DMS153 treated with DMSO at 0.1 percent for 48 hours (cell line): ENCODE results near the gene IGF1.

Experiments used
- DNase-seq: peaks from one replicate; lab custom pipeline; 2025; ENCODE audit not compliant: unreplicated experiment; lab: John Stamatoyannopoulos, UW

The IGF1 gene

DNA sequence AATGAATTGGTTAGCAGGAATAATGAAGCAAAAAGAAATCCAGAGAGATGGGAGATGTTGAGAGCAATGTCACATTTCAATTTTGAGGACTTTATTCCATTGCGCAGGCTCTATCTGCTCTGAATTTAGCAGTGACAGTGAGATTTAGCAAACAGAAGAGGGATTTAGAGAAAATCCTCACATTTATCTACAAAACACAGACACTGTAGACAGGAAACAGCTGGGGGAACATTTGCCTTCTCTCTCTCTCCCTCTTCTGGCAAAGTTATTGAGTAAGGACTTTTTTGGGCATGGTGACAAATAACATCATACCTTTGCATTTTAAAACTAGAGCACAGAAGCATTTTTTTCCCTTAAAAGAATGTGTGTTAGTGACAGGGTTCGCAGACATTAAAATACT, at the start of gene IGF1:
IGF1 (minus strand) TSS at position 158 of the 400 bp plus-strand sequence. CDS start 182 bp downstream, outside the sequence.
- no peak for DNase-seq

DNA sequence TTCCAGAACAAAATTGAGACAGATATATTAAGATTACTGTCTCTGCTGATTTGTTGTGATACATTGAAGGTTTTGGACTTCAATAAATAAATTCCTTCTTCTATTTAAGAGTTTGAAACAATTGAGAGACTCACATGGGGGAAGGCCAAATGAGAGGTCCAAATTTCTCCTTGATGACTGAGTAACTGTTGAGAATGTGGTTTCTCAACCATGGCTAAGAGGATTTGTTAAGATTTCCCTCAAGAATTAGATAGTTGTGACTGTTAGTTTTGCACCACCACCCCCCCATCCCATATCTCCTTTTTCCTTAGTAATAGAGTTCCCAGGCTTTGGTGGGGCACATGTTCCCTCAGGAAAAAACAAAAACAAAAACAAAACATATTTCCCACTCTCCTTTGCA, 47.7 kb upstream of the IGF1 start:
- DNase-seq = no peak

DNA sequence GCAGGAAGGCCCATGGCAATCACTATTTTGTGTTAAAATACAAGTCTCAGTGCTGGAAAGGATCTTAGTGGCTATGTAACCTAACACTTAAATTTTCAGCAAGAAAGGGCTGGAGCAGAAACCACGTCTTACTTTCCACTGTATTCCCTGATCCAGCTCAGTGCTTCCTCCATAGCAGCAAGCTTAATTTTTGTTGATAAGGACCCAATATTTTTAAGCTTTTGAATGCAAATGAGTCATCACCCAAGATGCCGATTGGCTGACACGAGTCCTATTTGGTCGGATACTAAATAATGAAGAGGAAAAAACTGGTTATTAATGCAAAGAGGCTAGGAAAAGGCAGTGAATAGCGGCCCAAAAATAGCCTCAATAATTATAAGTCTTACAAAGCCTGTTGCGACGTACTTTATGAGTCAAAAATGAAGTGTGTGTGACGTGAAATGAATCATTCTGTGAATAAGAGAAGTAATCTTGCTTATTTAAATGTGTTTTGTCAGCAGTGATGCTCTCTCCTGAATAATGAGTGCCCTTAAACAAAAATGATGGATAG, 46.9 kb upstream of the IGF1 start:
- no peak for DNase-seq

DNA sequence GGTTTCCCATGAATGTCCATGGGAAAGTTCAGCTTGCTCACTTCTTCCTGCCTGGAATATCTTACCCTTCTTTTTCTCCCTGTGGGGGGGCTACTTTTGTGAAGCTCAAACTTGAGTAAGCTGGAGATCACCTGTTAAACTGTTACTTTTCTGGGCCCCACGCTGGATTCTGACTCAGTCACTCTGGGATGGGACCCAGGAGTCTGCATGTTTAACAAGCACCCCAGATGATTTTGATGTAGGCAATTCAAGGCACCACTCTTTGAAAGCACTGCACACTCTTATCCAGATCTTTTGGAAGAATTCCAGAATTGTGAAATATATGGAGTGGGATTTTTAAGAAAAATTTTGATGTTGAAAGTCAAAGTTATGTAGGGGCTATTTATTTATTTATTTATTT, 46.3 kb upstream of the IGF1 start:
- DNase-seq = no peak

DNA sequence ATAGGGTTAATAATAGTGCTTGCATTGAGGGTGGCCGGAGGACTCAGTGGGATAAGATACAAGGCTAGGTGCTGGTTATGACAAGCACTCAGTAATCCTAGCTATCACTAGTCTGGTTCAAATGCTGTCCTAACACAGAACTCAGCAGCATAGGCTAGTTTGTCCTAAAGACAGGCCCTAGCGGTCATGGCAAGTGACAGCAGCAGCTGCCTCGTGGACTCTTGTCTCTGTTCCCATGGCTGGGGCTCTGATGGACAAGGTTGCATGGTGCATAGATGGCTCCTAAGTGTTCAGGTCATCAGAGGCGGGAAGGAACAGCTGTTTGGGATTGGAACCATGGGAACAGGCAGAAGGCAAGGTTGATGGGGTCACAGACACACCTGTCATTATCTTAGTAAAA, 42.4 kb upstream of the IGF1 start:
- no peak for DNase-seq

DNA sequence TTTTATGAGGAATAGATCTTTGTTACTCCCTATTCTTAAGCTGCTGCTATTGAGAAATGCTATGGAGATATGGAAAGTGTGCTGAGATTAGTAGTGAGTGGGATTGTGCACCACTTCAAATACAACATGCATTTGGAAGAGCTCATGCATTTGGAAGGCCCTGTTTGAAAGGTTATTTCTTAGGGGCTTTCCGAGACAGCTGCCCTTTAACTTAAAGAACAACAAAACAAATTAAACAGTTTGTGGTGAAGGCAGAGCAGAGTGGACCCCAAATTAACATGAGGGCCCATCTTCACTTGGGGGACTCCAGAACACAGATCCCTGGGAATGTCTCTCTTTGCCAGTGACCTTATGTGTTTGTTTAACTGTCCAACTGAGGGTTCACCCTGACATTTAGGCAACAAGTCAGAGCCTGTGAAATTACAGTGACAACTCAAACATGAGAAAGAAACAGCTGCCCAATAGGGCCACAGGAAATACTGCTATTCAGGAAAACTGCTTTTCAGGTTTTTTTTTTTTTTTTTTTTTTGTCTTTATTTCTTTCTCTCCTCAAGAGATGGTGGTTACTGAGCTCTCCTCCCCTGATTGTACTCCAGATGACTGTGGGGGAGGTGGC, 41.4 kb upstream of the IGF1 start:
- no peak for DNase-seq

GRCh38 chr12:102518871-102519270, 38.5 kb upstream of the IGF1 start:
- DNase-seq = no peak

DNA sequence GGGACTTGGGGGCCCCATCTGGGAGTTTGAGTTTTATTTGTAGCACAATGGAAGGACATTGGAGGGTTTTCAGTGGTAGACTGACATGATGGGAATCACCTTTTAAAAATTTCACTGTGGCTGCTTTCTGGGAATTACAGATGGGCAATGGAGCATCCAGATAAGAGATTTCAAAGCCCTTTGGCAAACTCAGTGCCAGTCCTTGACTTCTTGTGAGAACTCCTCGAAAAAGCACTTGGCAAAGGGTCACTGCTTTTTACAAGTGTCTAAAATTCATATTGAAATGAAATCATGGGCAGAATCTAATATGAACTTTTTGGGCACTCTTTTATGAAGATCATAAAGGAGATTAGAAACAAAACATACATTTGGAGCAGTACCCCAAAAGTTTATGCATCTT, 34.3 kb upstream of the IGF1 start:
- DNase-seq = no peak

- no peak for DNase-seq
These were observed 33.4 kb upstream of the IGF1 start for GRCh38 chr12:102513739-102514138.

DNA sequence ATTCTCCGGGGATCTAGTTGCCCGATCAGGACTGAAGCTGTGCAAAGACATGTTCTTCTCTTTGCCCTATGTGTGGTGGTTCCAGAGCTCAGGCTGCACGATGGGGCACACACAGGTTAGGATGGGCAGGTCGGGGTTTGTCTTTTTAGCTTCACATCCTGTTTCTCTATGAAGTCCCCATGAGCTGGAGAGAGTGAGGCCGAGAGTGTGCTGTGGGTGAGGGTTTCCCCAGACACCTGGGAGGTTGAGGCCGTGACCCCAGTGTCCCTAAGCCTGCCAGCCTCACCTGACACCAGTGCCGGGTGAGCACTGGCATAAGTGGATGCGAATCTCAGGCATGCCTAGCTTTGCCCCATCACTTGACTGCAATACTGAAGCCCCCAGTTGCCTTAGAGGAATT, 32.9 kb upstream of the IGF1 start:
- DNase-seq = no peak

DNA sequence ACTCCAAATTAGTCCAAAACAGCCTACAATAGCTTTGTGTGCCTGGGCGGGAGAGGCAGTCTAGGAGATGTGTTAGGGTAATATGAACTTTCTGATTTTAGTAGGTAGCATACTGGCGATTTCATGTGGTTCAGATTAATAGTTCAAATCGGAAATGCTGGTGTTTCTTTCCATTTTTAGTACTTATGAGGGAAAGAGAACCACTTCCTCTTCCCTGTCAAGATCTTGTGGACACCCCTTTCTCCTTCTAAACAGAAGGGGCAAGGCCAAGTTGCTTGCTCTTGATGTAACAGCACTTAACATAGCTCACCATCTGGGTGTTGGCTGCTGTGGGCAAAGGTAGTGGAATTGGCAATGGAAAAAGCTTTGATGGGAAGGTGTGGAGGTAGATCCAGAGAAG, 32.2 kb upstream of the IGF1 start:
- no peak for DNase-seq

DNA sequence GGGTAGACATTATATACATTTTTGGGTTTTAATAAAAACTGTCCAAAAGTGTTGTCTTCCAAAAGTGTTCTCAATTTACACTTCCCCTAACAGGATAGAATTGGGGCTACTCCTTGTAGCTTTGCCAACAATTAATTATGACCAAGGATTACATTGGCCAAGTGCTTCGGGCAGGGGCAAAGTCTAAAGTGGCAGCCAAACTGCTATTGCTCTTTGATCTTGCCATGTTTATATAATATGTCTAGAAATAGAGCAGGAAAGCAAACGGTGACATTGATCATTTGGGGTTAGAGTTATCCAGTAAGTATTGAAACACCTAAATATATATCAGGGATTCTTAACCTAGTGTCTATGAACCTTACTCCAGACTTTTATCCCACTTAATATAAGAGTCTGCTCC, 31.2 kb upstream of the IGF1 start:
- DNase-seq = no peak

- DNase-seq = no peak
These were observed 30.1 kb upstream of the IGF1 start for GRCh38 chr12:102510463-102510862.

DNA sequence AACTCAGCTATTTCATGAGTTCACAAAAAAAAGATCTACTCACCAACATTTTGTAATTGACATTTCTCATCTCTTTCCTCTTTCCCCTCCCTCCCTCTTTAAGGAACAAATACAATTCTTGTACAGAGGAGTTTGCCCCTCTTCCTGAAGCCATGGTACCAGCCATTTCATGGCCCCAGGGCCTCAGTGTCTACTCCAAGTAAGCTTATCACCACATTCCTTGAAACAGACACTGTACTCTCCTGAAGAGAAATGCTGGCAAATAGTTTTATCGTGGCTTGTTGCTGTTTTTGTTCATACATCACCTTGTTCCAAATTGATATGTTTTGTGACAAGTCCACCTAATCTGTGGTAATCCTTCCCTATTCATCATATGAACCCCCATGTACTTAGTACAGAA, 29.7 kb upstream of the IGF1 start:
- DNase-seq = no peak

DNA sequence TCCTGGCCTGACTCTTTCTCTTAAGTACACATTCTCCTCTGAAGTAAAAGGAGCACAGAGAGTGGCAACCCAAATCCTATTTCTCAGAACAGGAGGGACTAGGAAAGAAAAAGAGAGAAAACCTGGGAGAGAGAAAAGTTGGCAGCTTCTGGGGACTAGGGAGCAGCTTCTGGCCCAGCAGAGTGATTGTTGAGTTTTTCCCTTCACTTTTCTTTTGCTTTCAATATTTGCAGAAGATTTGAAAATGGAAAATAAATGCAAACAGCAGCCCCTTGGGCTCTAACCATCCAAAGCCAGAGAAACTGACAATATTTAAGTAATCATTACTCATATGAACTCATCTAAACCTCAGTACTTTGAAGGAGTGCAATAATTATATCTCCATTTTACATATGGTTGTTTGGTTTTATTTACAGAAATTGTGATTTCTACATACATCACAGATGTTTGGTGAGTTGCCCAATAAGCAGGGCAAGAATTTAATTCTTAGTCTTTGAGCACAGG, 28.8 kb upstream of the IGF1 start:
- DNase-seq = no peak

DNA sequence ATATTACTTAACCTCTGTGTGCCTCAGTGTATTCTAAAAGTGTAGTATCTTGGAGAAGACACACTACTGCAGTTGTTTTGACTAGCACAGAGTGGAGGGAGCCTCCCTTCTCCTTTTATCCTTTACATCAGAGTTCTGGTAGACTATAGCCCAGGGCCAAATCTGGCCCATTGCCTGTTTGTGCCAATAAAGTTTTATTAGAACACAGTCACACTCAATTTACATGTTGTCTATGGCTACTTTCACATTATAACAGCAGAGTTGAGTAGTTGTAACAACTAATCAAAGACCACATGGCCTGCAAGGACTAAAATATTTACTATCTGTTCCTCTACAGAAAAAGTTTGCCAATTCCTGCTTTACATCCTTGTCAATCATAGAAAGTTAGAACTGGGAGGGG, 27.7 kb upstream of the IGF1 start:
- DNase-seq = no peak

- DNase-seq = no peak
These were observed 26.9 kb upstream of the IGF1 start for GRCh38 chr12:102507301-102507700.

GRCh38 chr12:102504871-102505270, 24.5 kb upstream of the IGF1 start:
- DNase-seq = no peak

DNA sequence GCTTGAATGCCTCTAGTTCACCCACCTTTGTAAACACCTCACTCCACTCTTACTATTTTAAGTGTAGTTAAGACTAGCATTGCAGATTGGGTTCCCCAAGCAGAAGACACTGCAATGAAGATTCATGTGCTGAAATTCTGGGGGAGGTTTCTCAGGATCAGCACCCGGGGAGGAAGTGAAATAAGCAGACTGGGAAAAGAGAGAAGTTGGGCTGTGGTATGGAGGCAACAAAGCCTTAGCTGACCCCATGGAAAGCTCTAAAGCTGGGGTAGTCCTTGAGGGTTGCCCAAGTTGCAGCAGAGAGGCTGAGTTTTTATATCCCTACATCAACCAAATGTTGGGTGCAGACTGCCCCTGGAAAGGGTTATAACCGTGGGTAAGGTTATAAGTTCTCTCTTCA, 23.9 kb upstream of the IGF1 start:
- no peak for DNase-seq

DNA sequence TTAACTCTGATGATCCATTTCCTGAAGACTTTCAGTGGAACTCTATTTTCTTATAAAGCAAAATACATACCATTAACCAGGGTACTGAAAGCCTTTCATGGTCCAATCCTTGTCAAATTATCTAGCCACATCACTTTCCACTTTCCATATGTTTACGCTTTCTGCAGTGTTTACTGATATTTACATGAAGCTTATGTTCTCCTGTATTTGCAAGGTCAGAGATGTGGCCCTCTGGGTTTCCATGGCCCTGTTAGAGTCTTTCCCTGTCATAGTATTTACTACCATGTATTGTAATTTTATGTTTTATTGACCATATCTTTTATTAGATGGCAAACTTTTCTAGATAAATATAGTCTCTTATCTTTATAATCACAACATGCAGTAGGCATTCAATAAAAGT, 23.5 kb upstream of the IGF1 start:
- no peak for DNase-seq

DNA sequence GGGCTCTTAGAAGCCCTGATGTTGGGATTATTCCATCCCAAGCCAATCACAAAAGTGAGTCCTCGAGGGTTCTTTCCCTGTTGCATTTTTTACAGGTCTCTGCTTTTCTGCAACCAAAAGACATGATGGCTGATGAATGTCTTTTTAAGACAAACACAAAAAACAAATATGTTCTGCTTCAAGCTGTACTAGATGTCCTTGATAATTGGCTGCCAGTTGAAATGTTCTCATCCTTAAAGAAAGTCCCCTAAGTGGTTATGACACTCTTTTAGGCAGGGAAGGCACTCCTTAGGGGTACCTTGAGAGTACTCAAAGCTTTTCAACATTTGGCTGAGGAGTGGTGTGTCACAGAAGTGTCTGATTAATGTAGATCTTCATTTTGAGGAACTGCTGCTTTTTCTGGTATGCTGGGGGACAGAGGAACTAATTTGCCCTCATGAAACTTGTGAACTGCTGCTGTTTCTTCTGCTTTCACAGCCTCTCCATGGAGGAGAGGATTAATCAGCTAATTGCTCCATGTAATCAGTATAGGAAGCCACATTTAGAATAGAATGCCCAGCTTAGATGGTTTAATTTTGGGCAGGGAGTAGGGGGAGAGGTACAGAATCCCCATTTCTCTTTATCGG, 22.8 kb upstream of the IGF1 start:
- no peak for DNase-seq

DNA sequence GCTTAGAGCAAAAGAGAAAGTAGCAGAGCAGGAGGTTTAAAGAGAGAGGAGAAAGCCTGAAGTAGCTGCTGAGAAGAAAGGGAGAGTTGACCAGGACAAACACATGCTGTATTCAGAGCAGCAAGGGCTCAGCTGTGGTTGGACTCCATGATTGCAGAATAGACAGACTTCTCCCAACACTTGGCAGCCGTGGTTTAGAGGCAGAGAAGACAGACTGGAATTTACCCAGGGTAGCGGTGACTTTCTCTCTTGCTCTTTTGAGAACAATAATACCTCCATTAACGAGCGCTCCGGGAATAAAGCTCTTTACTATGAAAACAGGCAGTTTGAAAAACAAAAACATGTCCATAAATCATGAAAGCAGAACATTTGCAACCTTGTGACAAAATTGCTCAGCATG, 21.4 kb upstream of the IGF1 start:
- no peak for DNase-seq

DNA sequence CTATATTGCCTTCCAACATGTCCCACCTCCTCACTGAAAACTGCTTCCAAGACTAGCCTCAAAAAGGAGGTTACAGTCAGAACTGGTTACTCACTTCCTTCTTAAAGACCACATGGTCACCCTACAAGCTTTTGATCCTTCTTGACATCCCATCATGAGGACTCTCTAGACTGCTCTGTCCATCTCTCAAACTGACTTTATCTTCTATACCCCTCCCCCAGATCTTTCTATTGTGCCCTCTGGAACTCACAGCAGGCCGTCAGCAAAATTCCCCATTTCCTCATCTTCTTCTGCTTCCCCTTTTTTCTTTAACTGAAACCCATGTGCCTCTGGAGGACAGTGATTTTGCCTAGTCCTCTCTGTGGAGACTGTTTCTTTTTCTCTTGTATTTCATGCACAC, 18.1 kb upstream of the IGF1 start:
- no peak for DNase-seq
